ENCODE data around the gene ABCD1. TPM values are rescaled to one million over a fixed set of nuclear protein-coding genes. Genes with fewer than 3 reads are reported as not detected.

ABCD1 gene
- total RNA-seq, 1 donor from 2014 or later: 10.1 TPM

Other genes with a start within 250 kb of the ABCD1 start
- gene BGN, start 229.9 kb upstream of the ABCD1 start, total RNA-seq: 115 TPM
- 0.09 TPM for gene ATP2B3, start 207.2 kb upstream of the ABCD1 start, total RNA-seq
- 11.9 TPM for gene CCNQ, start 125.7 kb upstream of the ABCD1 start, total RNA-seq
- gene DUSP9, start 77.7 kb upstream of the ABCD1 start, total RNA-seq: 0.13 TPM
- gene PNCK, start 51.0 kb upstream of the ABCD1 start, total RNA-seq: 1.6 TPM
- 23.2 TPM for gene SLC6A8, start 36.9 kb upstream of the ABCD1 start, total RNA-seq
- gene BCAP31, start 469 bp upstream of the ABCD1 start, total RNA-seq: 124 TPM
- 73.1 TPM for gene PLXNB3, start 39.4 kb downstream of the ABCD1 start, total RNA-seq
- gene SRPK3, start 56.2 kb downstream of the ABCD1 start, total RNA-seq: 1.1 TPM
- 39.9 TPM for gene IDH3G, start 69.5 kb downstream of the ABCD1 start, total RNA-seq
- gene SSR4, start 69.8 kb downstream of the ABCD1 start, total RNA-seq: 110 TPM
- 36.6 TPM for gene PDZD4, start 105.7 kb downstream of the ABCD1 start, total RNA-seq
- gene L1CAM, start 161.3 kb downstream of the ABCD1 start, total RNA-seq: 83.2 TPM
- 5.6 TPM for gene AVPR2, start 179.8 kb downstream of the ABCD1 start, total RNA-seq
- 50.7 TPM for gene ARHGAP4, start 201.4 kb downstream of the ABCD1 start, total RNA-seq
- 73.6 TPM for gene NAA10, start 210.2 kb downstream of the ABCD1 start, total RNA-seq
- 23.0 TPM for gene RENBP, start 219.8 kb downstream of the ABCD1 start, total RNA-seq
- gene HCFC1, start 247.0 kb downstream of the ABCD1 start, total RNA-seq: 42.2 TPM
- gene TMEM187, start 247.9 kb downstream of the ABCD1 start, total RNA-seq: 10.3 TPM

Data from sciatic nerve (tissue), 1 donor.